IMR-90 (cell line): Measurements from ENCODE around the gene AGO1.

Source experiments
- BHLHE40 ChIP-seq: fragments of 150-350 bp; IDR thresholded peaks from 2 replicates; pipeline ENCODE4 v1.6.1; 2016; ENCODE audit warnings: mild to moderate bottlenecking, low read depth, low read length
- CTCF ChIP-seq: conservative IDR thresholded peaks from 2 replicates; pipeline ENCODE4 v1.5.1; 2012; ENCODE audit warnings: mild to moderate bottlenecking, low read depth, low read length, improper control_type of control experiment
- TF ChIP-seq, protein P1 (sequence below): fragments of 150-350 bp; IDR thresholded peaks from 2 replicates; pipeline ENCODE4 v1.6.1; 2016; ENCODE audit warnings: low read depth, mild to moderate bottlenecking, low read length, moderate library complexity, borderline replicate concordance

DNA sequence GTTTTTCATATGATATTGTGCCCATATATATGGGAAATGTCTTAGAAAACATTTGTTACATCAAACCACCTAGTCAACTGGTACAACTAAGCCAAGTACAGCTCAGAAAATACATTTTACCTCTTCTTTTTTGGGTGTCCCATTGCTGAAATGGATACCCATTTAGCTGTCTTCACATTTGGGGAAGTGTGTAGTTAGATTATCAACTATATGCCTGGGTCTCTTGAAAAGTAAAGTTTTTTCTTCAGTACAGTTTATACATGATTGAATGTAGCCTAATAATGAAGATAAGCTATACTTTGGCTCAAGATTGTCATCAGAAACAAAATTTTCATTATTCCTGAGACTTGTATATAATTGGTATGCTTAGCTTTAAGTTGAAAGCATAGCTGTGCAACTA is 49.9 kb downstream of the AGO1 start:
- TF ChIP-seq CTCF (no peak), BHLHE40 (no peak)
- TF ChIP-seq, protein P1, sequence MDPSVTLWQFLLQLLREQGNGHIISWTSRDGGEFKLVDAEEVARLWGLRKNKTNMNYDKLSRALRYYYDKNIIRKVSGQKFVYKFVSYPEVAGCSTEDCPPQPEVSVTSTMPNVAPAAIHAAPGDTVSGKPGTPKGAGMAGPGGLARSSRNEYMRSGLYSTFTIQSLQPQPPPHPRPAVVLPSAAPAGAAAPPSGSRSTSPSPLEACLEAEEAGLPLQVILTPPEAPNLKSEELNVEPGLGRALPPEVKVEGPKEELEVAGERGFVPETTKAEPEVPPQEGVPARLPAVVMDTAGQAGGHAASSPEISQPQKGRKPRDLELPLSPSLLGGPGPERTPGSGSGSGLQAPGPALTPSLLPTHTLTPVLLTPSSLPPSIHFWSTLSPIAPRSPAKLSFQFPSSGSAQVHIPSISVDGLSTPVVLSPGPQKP: no peak
